ENCODE measurements around the gene CCNI2.

The CCNI2 gene

GRCh38 chr5:132746954-132747615 is at the start of gene CCNI2:
TSS of gene CCNI2 (plus strand) at chr5:132747426. CDS start at chr5:132747496, 70 bp downstream.
- no peak for DNase-seq (ENCODE audit: low read depth in 2 of 2)

GRCh38 chr5:132704875-132705274 is 42.4 kb upstream of the CCNI2 start:
- DNase-seq (ENCODE audit: low read depth in 2 of 2) = no peak

GRCh38 chr5:132708645-132709044 is 38.6 kb upstream of the CCNI2 start:
- no peak for DNase-seq (ENCODE audit: low read depth in 2 of 2)

GRCh38 chr5:132714456-132715307 is 32.5 kb upstream of the CCNI2 start:
- DNase-seq (ENCODE audit: low read depth in 2 of 2) = no peak

- no peak for DNase-seq (ENCODE audit: low read depth in 2 of 2)
Measured at GRCh38 chr5:132718544-132719312, 28.5 kb upstream of the CCNI2 start.

GRCh38 chr5:132725745-132726144 is 21.5 kb upstream of the CCNI2 start:
- DNase-seq (ENCODE audit: low read depth in 2 of 2) = no peak

- DNase-seq (ENCODE audit: low read depth in 2 of 2) = no peak
Measured at GRCh38 chr5:132729896-132730295, 17.3 kb upstream of the CCNI2 start.

- no peak for DNase-seq (ENCODE audit: low read depth in 2 of 2)
Measured at GRCh38 chr5:132733499-132734148, 13.6 kb upstream of the CCNI2 start.

- DNase-seq (ENCODE audit: low read depth in 2 of 2) = no peak
Measured at GRCh38 chr5:132734687-132735086, 12.5 kb upstream of the CCNI2 start.

- peak; percentile 82 to 83 for DNase-seq (ENCODE audit: low read depth in 2 of 2)
Measured at GRCh38 chr5:132736853-132737833, 10.1 kb upstream of the CCNI2 start, which contains the start of gene KIF3A. TSS of gene KIF3A (minus strand) at chr5:132737546. CDS start at chr5:132737419, 127 bp downstream.

GRCh38 chr5:132737982-132738681 is 9.1 kb upstream of the CCNI2 start:
- no peak for DNase-seq (ENCODE audit: low read depth in 2 of 2)

- no peak for DNase-seq (ENCODE audit: low read depth in 2 of 2)
Measured at GRCh38 chr5:132739232-132739631, 8.0 kb upstream of the CCNI2 start.

GRCh38 chr5:132742158-132742557 is 5.1 kb upstream of the CCNI2 start:
- no peak for DNase-seq (ENCODE audit: low read depth in 2 of 2)

- DNase-seq (ENCODE audit: low read depth in 2 of 2) = no peak
Measured at GRCh38 chr5:132742626-132743025, 4.6 kb upstream of the CCNI2 start.

- no peak for DNase-seq (ENCODE audit: low read depth in 2 of 2)
Measured at GRCh38 chr5:132744659-132745058, 2.6 kb upstream of the CCNI2 start.

- no peak for DNase-seq (ENCODE audit: low read depth in 2 of 2)
Measured at GRCh38 chr5:132746592-132746953, 653 bp upstream of the CCNI2 start.

GRCh38 chr5:132747616-132748440 is 602 bp downstream of the CCNI2 start:
- DNase-seq (ENCODE audit: low read depth in 2 of 2) = no peak

- DNase-seq (ENCODE audit: low read depth in 2 of 2) = no peak
Measured at GRCh38 chr5:132748522-132749000, 1.3 kb downstream of the CCNI2 start.

- no peak for DNase-seq (ENCODE audit: low read depth in 2 of 2)
Measured at GRCh38 chr5:132749506-132749905, 2.3 kb downstream of the CCNI2 start.
